HL-60 (cell line): Measurements from ENCODE around the gene SLC4A8.

Source experiments
- POLR2AphosphoS5 ChIP-seq: IDR thresholded peaks from 2 replicates; pipeline ENCODE4 v1.6.1; 2012; ENCODE audit warnings: low read depth
- TF ChIP-seq, protein P1 (sequence below): IDR thresholded peaks from one replicate; pipeline ENCODE4 v1.5.1; 2011; ENCODE audit warnings: low read length, control low read depth, inconsistent platforms; ENCODE audit not compliant: insufficient read depth

DNA sequence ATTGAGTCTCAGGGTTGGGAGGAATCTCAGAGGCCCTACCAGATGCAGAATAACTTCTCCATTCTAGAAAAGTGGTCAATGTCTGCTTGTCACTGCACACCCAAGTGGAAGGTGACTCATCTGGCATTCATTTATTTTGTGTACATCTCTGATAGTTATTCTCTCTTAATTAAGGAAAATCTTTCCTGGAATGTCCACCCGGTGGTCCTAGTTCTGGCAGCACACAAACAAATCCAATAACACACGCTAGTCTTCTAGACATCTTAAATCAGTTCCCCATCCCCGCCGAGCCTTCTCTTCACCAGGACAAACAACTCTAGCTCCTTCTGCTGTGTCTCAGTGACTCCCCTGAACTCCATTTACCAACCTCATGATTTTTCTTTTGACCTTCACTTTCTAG is 116.4 kb downstream of the SLC4A8 start:
- TF ChIP-seq, protein P1, sequence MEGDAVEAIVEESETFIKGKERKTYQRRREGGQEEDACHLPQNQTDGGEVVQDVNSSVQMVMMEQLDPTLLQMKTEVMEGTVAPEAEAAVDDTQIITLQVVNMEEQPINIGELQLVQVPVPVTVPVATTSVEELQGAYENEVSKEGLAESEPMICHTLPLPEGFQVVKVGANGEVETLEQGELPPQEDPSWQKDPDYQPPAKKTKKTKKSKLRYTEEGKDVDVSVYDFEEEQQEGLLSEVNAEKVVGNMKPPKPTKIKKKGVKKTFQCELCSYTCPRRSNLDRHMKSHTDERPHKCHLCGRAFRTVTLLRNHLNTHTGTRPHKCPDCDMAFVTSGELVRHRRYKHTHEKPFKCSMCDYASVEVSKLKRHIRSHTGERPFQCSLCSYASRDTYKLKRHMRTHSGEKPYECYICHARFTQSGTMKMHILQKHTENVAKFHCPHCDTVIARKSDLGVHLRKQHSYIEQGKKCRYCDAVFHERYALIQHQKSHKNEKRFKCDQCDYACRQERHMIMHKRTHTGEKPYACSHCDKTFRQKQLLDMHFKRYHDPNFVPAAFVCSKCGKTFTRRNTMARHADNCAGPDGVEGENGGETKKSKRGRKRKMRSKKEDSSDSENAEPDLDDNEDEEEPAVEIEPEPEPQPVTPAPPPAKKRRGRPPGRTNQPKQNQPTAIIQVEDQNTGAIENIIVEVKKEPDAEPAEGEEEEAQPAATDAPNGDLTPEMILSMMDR, result no peak
- TF ChIP-seq POLR2AphosphoS5, result no peak
